HUDEP-2 (cell line): ENCODE measurements around the gene NAMPT.
"Not testable (repeated sequence)": the region's sequence is repeated elsewhere in the genome, so short reads cannot be mapped to it uniquely, and the experiment has no call there.

Experiments used
- DNase-seq, 76 experiments: peaks; one replicate each; lab custom pipeline; 2025; ENCODE audit not compliant: unreplicated experiment in 76 of 76; lab: John Stamatoyannopoulos, UW

NAMPT gene

GRCh38 chr7:106284714-106285050, at the start of gene NAMPT:
Gene NAMPT, minus strand, starts transcription at chr7:106284983. Its CDS starts 99 bp downstream, at chr7:106284884.
- peak in 2 of 76 experiments; percentile 33 to 50 for DNase-seq

DNA sequence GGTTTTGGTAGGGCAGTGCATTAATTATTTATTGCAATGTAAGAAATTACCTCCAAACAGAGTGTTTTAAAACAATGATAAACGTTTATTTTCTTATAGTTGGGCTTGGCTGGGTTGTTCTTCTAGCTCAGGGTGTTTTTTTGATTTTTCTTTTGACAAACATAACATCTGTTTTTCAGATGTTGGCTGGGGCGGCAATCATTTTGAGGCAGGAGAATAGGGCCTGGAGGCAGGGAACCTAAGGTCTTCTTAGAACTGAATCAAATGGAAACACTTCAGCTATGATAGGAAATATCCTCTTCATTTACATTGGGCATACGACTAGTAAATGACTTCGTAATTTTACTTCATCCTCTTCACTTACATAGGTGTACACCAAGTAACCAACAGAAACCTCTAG, 47.4 kb upstream of the NAMPT start:
- no peak for DNase-seq

GRCh38 chr7:106331441-106332175, 46.8 kb upstream of the NAMPT start:
- no peak for DNase-seq

GRCh38 chr7:106329971-106330733, 45.4 kb upstream of the NAMPT start:
- DNase-seq, result no peak

DNA sequence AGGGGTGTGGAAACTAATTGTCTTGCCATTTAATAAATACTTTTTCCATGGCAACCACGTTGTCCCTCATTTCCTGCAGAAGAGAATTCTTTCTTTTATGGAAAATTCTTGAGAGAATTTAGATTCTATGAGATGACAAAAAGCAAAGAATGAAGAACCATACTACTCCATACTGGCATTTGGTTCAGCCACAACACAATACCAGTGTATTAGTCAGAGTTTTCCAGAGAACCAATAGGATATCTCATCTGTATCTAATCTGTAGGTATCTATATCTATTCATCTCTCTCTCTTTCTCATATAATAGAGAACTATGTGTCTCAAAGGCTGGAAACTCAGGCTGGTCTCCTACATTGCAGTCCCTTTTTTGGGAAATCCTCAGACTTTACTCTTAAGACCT, 44.6 kb upstream of the NAMPT start:
- DNase-seq, result no peak

DNA sequence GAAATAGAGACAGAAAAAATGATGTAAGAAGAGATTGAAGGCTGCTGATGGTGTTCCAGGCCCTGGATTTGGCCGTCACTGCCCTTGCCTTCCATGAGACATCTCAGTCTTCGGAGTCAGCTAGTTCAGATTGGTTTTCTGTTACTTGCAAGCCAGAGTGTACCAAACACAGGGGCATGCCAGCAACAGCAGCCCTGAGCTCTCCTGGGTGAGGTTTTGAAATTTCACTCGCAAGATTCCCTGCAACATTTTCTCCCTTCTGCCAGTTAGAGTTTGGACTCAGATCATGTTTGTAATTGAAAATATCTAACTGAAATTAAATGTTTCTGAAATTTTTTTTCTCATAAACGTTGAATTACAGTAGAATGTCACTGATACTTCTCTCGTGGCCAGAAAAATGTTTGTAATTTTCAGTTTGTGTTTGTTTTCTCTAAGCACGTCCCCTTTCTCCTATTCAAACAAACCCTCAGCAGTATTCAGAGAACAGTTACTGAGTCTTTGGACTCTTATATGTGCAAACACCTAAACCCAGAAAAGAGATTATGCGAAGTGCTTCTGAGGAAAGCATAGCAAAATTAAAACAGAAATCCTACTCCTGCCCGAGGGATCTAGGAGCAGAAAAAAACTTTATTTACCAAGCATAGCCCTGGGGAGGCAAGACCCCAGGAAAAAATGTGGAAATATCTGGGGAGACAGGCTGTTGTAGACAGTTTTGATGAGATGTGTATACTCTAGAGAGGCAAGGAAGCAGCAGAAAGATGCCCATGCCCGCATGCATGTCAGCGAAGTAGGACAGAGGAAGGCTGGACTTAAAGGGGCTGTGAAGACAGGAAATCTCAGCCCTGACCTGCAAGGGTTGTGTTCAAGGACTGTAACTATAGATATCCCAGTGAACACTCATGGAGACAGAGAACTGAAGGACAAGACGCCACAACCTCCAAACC, 43.0 kb upstream of the NAMPT start:
- DNase-seq, result no peak

GRCh38 chr7:106326594-106327537, 42.1 kb upstream of the NAMPT start:
- DNase-seq, result no peak

DNA sequence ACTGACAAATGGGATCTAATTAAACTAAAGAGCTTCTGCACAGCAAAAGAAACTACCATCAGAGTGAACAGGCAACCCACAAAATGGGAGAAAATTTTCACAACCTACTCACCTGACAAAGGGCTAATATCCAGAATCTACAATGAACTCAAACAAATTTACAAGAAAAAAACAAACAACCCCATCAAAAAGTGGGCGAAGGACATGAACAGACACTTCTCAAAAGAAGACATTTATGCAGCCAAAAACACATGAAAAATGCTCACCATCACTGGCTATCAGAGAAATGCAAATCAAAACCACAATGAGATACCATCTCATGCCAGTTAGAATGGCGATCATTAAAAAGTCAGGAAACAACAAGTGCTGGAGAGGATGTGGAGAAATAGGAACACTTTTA, 39.7 kb upstream of the NAMPT start:
- not testable (repeated sequence) for DNase-seq

GRCh38 chr7:106320254-106320770, 35.5 kb upstream of the NAMPT start:
- not testable (repeated sequence) for DNase-seq

DNA sequence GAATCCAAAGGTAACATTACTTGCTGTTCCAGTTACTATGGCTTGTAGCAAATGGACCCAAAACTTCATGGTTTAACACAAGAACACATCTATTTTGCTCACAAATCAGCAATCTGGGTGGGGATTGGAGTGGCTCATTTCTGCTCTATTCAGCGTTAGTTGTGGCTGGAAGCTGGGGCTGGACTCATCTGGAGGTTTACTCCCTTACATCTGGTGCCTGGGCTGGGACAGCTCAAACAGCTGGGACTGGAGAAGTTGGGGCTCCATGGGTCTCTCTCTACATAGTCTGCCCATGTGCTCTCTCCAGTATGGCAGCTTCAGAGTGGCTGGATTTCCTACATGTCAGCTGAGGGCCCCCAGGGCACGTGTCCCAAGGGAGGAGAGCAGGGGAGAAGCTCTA, 33.7 kb upstream of the NAMPT start:
- no peak for DNase-seq

DNA sequence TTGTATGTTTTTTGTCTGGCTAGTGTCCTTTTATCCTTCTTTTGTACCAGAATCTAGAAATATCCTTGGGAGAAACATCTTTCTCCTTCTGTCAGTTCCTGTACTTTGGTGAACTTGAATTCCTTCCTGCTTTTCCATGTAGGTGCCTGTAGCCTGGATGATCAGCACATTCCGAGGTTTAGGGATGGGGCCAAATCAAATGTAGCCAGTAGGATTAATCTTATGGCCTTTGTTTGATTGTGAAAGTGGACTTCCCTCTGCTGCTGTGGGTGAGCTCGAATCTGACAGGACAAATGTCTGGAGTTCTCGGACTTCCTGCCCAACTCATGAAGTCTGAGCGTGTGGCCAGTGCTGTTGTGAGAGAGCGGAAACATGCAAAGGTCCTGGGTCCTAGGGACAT, 33.2 kb upstream of the NAMPT start:
- no peak for DNase-seq

GRCh38 chr7:106316947-106317346, 32.2 kb upstream of the NAMPT start:
- DNase-seq, result no peak

DNA sequence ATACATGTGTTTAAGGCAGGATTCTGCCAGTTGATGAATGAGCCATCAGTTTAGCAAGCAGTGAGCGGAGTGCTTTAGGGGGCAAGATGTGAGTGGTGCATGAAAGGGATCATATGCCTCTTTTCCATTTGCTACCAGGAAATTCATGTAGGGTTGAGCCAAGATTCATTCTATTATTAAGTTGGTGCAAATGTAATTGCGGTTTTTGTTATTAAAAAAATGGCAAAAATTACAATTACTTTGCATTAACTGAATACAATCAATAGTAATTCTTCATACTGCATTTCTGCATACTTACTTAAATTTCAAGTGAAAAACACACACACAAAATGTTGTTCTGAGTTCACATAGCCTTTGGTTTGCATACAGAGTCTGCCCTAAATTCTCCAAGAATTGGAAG, 30.1 kb upstream of the NAMPT start:
- DNase-seq, result no peak

DNA sequence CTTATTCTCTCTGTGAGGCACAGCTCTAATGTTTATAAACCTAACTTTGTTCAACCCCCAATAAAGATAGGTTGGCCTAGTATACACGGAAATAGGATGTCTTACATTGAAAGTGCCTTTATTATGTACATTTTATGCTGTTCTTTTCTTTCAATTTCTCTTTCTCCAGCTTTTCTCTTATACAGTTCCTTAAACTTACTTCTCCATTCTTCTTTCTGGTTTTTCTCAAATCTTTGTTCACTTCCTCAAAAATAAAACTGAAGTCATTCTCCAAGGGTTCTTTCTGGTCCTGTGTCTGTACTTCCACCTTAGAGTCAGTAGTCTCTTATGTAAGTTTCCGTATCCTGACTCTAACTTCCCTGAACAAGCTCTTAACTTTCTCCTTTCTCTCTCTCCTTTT, 29.2 kb upstream of the NAMPT start:
- DNase-seq, result no peak

- DNase-seq, result no peak
Observed at GRCh38 chr7:106313456-106313901, 28.7 kb upstream of the NAMPT start.

GRCh38 chr7:106312906-106313305, 28.1 kb upstream of the NAMPT start:
- DNase-seq, result no peak

DNA sequence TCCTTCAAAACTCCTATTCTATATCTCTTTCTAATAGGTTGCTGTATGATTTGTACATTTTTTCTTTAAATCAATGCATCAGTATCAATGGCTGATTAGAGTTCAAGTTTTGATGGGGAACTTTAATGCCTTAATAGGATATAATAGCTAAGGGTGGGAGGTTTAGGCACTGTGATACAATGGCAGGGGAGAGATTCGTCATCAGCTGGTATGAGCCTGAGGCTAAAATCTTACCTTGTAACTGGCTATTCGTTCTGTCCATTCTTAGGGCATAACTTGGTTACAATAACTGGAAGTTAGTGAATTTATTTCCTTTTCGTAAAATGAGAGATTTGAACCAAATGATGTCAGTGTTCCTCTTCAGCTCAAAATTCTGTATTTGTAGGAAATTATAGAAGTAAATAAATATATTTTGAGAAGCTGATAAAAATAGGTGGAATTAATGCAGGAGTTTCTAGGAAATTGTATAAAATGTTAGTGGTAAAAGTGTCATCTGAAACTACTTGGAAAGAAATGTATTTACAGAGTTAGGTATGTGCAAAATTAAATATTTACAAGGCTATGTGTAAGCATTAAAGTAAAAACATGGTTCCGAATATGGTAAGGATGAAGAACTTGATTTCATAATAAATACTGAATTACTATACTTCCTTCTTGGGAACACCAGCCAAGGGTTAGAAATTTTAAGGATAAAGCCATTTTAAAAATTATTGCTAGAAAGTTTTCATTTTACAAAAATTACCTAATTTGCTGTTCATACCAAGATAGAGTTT, 27.5 kb upstream of the NAMPT start:
- DNase-seq, result no peak

- no peak for DNase-seq
Observed at GRCh38 chr7:106309362-106309761, 24.6 kb upstream of the NAMPT start.

DNA sequence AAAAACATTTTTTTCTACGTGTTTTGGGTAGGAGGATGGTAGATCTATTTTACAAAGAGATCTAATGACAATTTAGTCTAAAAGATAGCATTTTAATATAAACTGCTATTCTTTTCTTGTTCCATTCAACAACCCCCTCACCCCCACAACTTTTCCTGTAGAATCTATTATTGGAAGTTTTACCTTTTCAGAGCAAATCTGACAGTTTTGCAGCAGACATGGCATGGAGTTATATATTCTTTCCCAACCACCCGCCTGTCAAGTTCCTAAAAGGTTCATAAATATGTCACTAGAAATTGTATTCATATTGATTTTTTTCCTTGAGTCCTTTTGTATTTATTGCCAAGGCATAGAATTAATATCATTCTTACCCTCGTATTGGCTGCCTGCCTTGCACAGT, 21.5 kb upstream of the NAMPT start:
- no peak for DNase-seq
